SK-N-MC (cell line): ENCODE measurements around the gene PLN.

ENCODE experiments used
- EZH2 ChIP-seq: fragments of 200-600 bp; sonication (generic); IDR thresholded peaks from one replicate; pipeline ENCODE4 v1.6.1; 2017; ENCODE audit warnings: antibody characterized with exemption
- FOXP2 ChIP-seq: optimal IDR thresholded peaks from 2 replicates; pipeline ENCODE3; 2011; ENCODE audit warnings: mild to moderate bottlenecking, moderate library complexity; ENCODE audit not compliant: insufficient read depth; ENCODE audit errors: extremely low read length, control extremely low read depth
- POLR2AphosphoS5 ChIP-seq: IDR thresholded peaks from 2 replicates; pipeline ENCODE4 v1.6.1; 2012; ENCODE audit warnings: mild to moderate bottlenecking, low read depth, low read length, borderline replicate concordance

GRCh38 chr6:118554698-118555097, 6.6 kb downstream of the PLN start:
- no peak for TF ChIP-seq POLR2AphosphoS5
- no peak for TF ChIP-seq EZH2
- no peak for TF ChIP-seq FOXP2
